Prostate gland (tissue), 2 donors: ENCODE measurements around the gene TAF6. TPM values are rescaled to one million over a fixed set of nuclear protein-coding genes. Genes with fewer than 3 reads are reported as not detected.
"Not testable (repeated sequence)": the region's sequence is repeated elsewhere in the genome, so short reads cannot be mapped to it uniquely, and the experiment has no call there.

ENCODE experiments used
- DNase-seq: peaks from one replicate; pipeline ENCODE4 v3.0.0-alpha.2; 2019; ENCODE audit warnings: low spot score
- H3K27ac ChIP-seq, 2 donors: fragments of 200-600 bp; sonication (generic); 2 replicates each; pipeline ENCODE4 v1.5.1; 2017 to 2019
- H3K27me3 ChIP-seq: fragments of 200-600 bp; sonication (generic); replicated peaks from 2 replicates; pipeline ENCODE4 v1.5.1; 2019; ENCODE audit not compliant: insufficient read depth
- H3K36me3 ChIP-seq, 2 donors: fragments of 200-600 bp; sonication (generic); 1 replicate in 1 of 2; 2 replicates in 1 of 2; pipeline versions ENCODE4 v1.5.1 to v1.8.1; 2017 to 2019
- H3K4me1 ChIP-seq: fragments of 200-600 bp; sonication (generic); replicated peaks from 2 replicates; pipeline ENCODE4 v1.5.1; 2019
- H3K4me3 ChIP-seq, 2 donors: fragments of 200-600 bp; sonication (generic); 2 replicates each; pipeline ENCODE4 v1.5.1; 2017 to 2019
- H3K9me3 ChIP-seq: fragments of 200-600 bp; sonication (generic); 2 replicates; pipeline ENCODE4 v1.5.1; 2017
- CTCF ChIP-seq, 4 experiments: fragments of 200-600 bp in 2 of 4; fragments of 450-650 bp in 2 of 4; sonication (generic) in 2 of 4; IDR thresholded peaks; 1 replicate in 3 of 4; 2 replicates in 1 of 4; pipeline ENCODE4 v1.5.1; 2016 to 2019; ENCODE audit warnings: antibody characterized with exemption in 4 of 4, mild to moderate bottlenecking in 2 of 4, moderate library complexity in 2 of 4
- POLR2A ChIP-seq: fragments of 450-650 bp; IDR thresholded peaks from one replicate; pipeline ENCODE4 v1.6.1; 2016; ENCODE audit warnings: antibody characterized with exemption, mild to moderate bottlenecking
- POLR2AphosphoS5 ChIP-seq: sonication (generic); formaldehyde crosslinking; IDR thresholded peaks from one replicate; pipeline ENCODE4 v1.6.1; 2017; ENCODE audit warnings: antibody characterized with exemption
- WGBS: methylation state at CpG from one replicate; pipeline ENCODE4 v1.1.5; 2018; 5-methylcytosine and 5-hydroxymethylcytosine counted together
- intact Hi-C: fragments of 100-400 bp; cut with DNase I; formaldehyde crosslinking; loops from one replicate; pipeline ENCODE4 v1.14.2; 2022
- total RNA-seq, 2 donors: library from RNA; depleted of rRNA; stranded (reverse); fragments of >200 nt; gene quantifications; one replicate each; pipeline ENCODE4 v1.1.0, GENCODE V29; 2016

The TAF6 gene
- total RNA-seq, 2 donors from 2014 or later: 68.3 to 79.8 TPM

GRCh38 chr7:100130608-100131453, 11.7 kb upstream of the TAF6 start:
- Histone ChIP-seq H3K27ac (no peak overlapping the region), H3K27me3 (no peaks in the 10 kb centered on the region), H3K9me3 (no peaks in the 10 kb centered on the region), H3K36me3 (no peaks in the 10 kb centered on the region), H3K4me1 (no peaks in the 10 kb centered on the region), H3K4me3 (peak overlapping the region in 1 of 2 donors; percentile 10)
- intact Hi-C loops: loop anchor here (5.0 kb wide), 1 partner anchor 91 kb away; no protein-coding TSS in a partner anchor
- peak; percentile 66 for DNase-seq
- TF ChIP-seq POLR2A: no peak
- peak; percentile 55 for TF ChIP-seq POLR2AphosphoS5
- TF ChIP-seq CTCF (IDR thresholded peaks at IDR 0.05): peak; percentile 50 to 81 (median 70)
- 14% methylated on average over 24 of the region's 24 CpGs for WGBS

GRCh38 chr7:100130220-100130607, 11.1 kb upstream of the TAF6 start:
- H3K27ac ChIP-seq, DNase-seq, H3K36me3 ChIP-seq, H3K27me3 ChIP-seq, H3K4me1 ChIP-seq, H3K4me3 ChIP-seq, H3K9me3 ChIP-seq: not testable (repeated sequence)
- 80% methylated on average over 1 of the region's 1 CpG for WGBS
- intact Hi-C loops: loop anchor here (5.0 kb wide), 1 partner anchor 92 kb away; no protein-coding TSS in a partner anchor

- WGBS: 52% methylated on average over 1 of the region's 1 CpG
- TF ChIP-seq POLR2A (no peak), CTCF (IDR thresholded peaks at IDR 0.05) (no peak)
- Histone ChIP-seq H3K4me3 (no peak overlapping the region), H3K27me3 (no peaks in the 10 kb centered on the region), H3K4me1 (no peaks in the 10 kb centered on the region), H3K27ac (no peak overlapping the region), H3K9me3 (no peaks in the 10 kb centered on the region), H3K36me3 (no peaks in the 10 kb centered on the region)
- DNase-seq: no peak
- intact Hi-C loops: loop anchor here (5.0 to 10.0 kb wide), 3 partner anchors 41 to 216 kb away; partner anchors contain the start of gene COPS6
Measured at GRCh38 chr7:100128637-100128963, 9.4 kb upstream of the TAF6 start.

- no peak for DNase-seq
- 4% methylated on average over 37 of the region's 37 CpGs for WGBS
- no peak for TF ChIP-seq POLR2AphosphoS5
- no peak for TF ChIP-seq POLR2A
- TF ChIP-seq CTCF (IDR thresholded peaks at IDR 0.05): no peak
- no peaks in the 10 kb centered on the region for H3K36me3 ChIP-seq
- H3K4me1 ChIP-seq: no peaks in the 10 kb centered on the region
- H3K27me3 ChIP-seq: no peaks in the 10 kb centered on the region
- H3K4me3 ChIP-seq: peak overlapping the region; percentile 76 to 86
- intact Hi-C loops: loop anchor here (5.0 to 10.0 kb wide), 3 partner anchors 41 to 217 kb away; partner anchors contain the start of gene COPS6
- no peaks in the 10 kb centered on the region for H3K9me3 ChIP-seq
- peak overlapping the region; percentile 96 to 98 for H3K27ac ChIP-seq
Measured at GRCh38 chr7:100127866-100128636, 8.9 kb upstream of the TAF6 start.
